Central memory CD8-positive, alpha-beta T cell (primary cell): ENCODE results near the gene METTL2B.
A peak's percentile ranks its signal among the peaks of the same experiment; 100 is the strongest.
"Not testable (repeated sequence)": the region's sequence is repeated elsewhere in the genome, so short reads cannot be mapped to it uniquely, and the experiment has no call there.

Experiments used
- ATAC-seq: fragments of 150-1000 bp; cut with Tn5 transposase; replicated peaks from 2 replicates; pipeline ENCODE4 v1.10.0; 2022; ENCODE audit warnings: mild to moderate bottlenecking, moderate FRiP score, moderate number of reproducible peaks; ENCODE audit not compliant: poor library complexity, severe bottlenecking; ENCODE audit errors: extremely low read depth
- DNase-seq, 2 donors: peaks; one replicate each; pipeline ENCODE4 v3.0.0; 2021; ENCODE audit warnings: low spot score in 2 of 2
- H3K27ac Mint-ChIP-seq: one replicate; pipeline ENCODE4 v1.8.0; 2022; ENCODE audit warnings: low read depth, mild to moderate bottlenecking, moderate library complexity, mixed read lengths
- H3K27me3 Mint-ChIP-seq: one replicate; pipeline ENCODE4 v1.8.0; 2022; ENCODE audit warnings: mixed read lengths
- H3K36me3 Mint-ChIP-seq: one replicate; pipeline ENCODE4 v1.8.0; 2022; ENCODE audit warnings: mild to moderate bottlenecking, moderate library complexity, mixed read lengths; ENCODE audit not compliant: insufficient read depth
- H3K4me1 Mint-ChIP-seq: one replicate; pipeline ENCODE4 v1.8.0; 2022; ENCODE audit warnings: mixed read lengths
- H3K4me3 Mint-ChIP-seq: one replicate; pipeline ENCODE4 v1.8.0; 2022; ENCODE audit warnings: mild to moderate bottlenecking, moderate library complexity, mixed read lengths
- H3K9me3 Mint-ChIP-seq: one replicate; pipeline ENCODE4 v1.8.0; 2022; ENCODE audit warnings: mixed read lengths

METTL2B gene

GRCh38 chr7:128459394-128459878 lies 17.1 kb upstream of the METTL2B start:
- H3K27ac Mint-ChIP-seq: no peak overlapping the region
- no peaks in the 10 kb centered on the region for H3K27me3 Mint-ChIP-seq
- no peaks in the 10 kb centered on the region for H3K9me3 Mint-ChIP-seq
- ATAC-seq (peak; percentile 58), DNase-seq (peak; percentile 38 to 58)
- peaks cover 9% of the 10 kb centered on the region for H3K36me3 Mint-ChIP-seq
- no peak overlapping the region for H3K4me3 Mint-ChIP-seq
- H3K4me1 Mint-ChIP-seq: peaks cover 30% of the 10 kb centered on the region

DNA sequence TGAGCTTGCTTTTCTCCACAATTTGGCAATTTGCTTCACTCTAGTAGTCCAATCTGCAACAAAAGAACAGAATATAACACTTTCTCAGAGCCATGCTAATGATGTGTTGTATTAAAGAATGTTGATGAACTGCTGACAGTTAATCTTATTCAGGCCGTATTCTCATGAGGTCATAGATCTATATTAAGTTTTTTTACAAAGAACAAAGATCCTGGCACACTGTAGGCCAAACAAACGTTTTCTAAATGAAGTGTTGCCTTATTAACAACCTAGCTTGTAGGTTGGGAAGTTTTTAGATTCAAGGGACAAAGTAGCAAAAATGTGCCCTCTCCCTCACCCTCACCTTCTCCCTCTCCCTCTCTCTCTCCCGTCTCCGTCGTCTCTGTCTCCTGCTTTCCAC lies 14.1 kb upstream of the METTL2B start:
- ATAC-seq (no peak), DNase-seq (no peak)
- Mint-ChIP-seq H3K4me1 (peaks cover 19% of the 10 kb centered on the region), H3K4me3 (no peak overlapping the region), H3K27me3 (no peaks in the 10 kb centered on the region), H3K9me3 (no peaks in the 10 kb centered on the region), H3K27ac (no peak overlapping the region), H3K36me3 (no peaks in the 10 kb centered on the region)

- H3K4me1 Mint-ChIP-seq: peaks cover 14% of the 10 kb centered on the region
- H3K4me3 Mint-ChIP-seq, H3K9me3 Mint-ChIP-seq, H3K36me3 Mint-ChIP-seq, H3K27ac Mint-ChIP-seq, DNase-seq, ATAC-seq, H3K27me3 Mint-ChIP-seq: not testable (repeated sequence)
Observed at GRCh38 chr7:128463345-128463744, 13.2 kb upstream of the METTL2B start.

- not testable (repeated sequence) for H3K27ac Mint-ChIP-seq, H3K9me3 Mint-ChIP-seq, H3K27me3 Mint-ChIP-seq, H3K4me3 Mint-ChIP-seq, H3K4me1 Mint-ChIP-seq, ATAC-seq, DNase-seq, H3K36me3 Mint-ChIP-seq
Observed at GRCh38 chr7:128463933-128464332, 12.6 kb upstream of the METTL2B start.

DNA sequence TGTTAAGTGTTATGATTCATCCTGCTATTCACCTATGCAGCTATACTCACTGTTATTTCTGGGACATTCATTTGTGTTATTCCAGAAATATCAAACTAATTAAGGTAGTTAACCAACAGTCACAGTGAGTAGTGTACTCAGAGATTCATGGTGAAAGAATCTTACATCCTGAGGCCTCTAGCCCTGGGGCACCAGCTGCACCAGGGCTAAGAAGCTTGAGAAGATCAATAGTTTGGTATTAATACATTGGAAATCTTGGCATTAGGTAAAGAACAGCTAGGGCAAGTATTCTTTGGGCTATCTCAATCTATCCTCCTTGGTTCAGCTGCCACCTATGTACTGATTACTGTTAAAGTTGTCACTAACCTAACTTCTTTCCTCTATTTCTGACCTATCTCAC lies 9.7 kb upstream of the METTL2B start:
- not testable (repeated sequence) for DNase-seq, H3K27me3 Mint-ChIP-seq, ATAC-seq, H3K27ac Mint-ChIP-seq, H3K4me1 Mint-ChIP-seq, H3K9me3 Mint-ChIP-seq, H3K36me3 Mint-ChIP-seq, H3K4me3 Mint-ChIP-seq

GRCh38 chr7:128477336-128477690 lies 765 bp downstream of the METTL2B start:
- H3K36me3 Mint-ChIP-seq, ATAC-seq, DNase-seq, H3K27me3 Mint-ChIP-seq, H3K9me3 Mint-ChIP-seq: not testable (repeated sequence)
- peak overlapping the region; percentile 95 for H3K27ac Mint-ChIP-seq
- H3K4me1 Mint-ChIP-seq: peaks cover 17% of the 10 kb centered on the region
- H3K4me3 Mint-ChIP-seq: peak overlapping the region; percentile 96

- not testable (repeated sequence) for H3K4me3 Mint-ChIP-seq, H3K9me3 Mint-ChIP-seq, DNase-seq, ATAC-seq, H3K27ac Mint-ChIP-seq, H3K27me3 Mint-ChIP-seq
- H3K4me1 Mint-ChIP-seq: peaks cover 17% of the 10 kb centered on the region
- peaks cover 15% of the 10 kb centered on the region for H3K36me3 Mint-ChIP-seq
Observed at GRCh38 chr7:128479082-128479481, 2.5 kb downstream of the METTL2B start.

GRCh38 chr7:128488134-128488533 lies 11.6 kb downstream of the METTL2B start:
- not testable (repeated sequence) for ATAC-seq, H3K27me3 Mint-ChIP-seq, H3K9me3 Mint-ChIP-seq, H3K4me1 Mint-ChIP-seq, H3K4me3 Mint-ChIP-seq, DNase-seq, H3K27ac Mint-ChIP-seq
- H3K36me3 Mint-ChIP-seq: peaks cover 18% of the 10 kb centered on the region

GRCh38 chr7:128497405-128497804 lies 20.9 kb downstream of the METTL2B start:
- Mint-ChIP-seq H3K36me3 (peaks cover 45% of the 10 kb centered on the region), H3K4me1 (no peaks in the 10 kb centered on the region), H3K9me3 (no peaks in the 10 kb centered on the region), H3K27ac (no peak overlapping the region), H3K4me3 (no peak overlapping the region), H3K27me3 (no peaks in the 10 kb centered on the region)
- no peak for ATAC-seq
- no peak for DNase-seq

- Mint-ChIP-seq H3K36me3 (peaks cover 27% of the 10 kb centered on the region), H3K4me1 (peaks cover 25% of the 10 kb centered on the region)
- not testable (repeated sequence) for DNase-seq, H3K4me3 Mint-ChIP-seq, ATAC-seq, H3K9me3 Mint-ChIP-seq, H3K27me3 Mint-ChIP-seq, H3K27ac Mint-ChIP-seq
Observed at GRCh38 chr7:128505416-128505815, 28.9 kb downstream of the METTL2B start.

GRCh38 chr7:128506819-128507218 lies 30.3 kb downstream of the METTL2B start:
- Mint-ChIP-seq H3K27ac (peak overlapping the region; percentile 74), H3K36me3 (peaks cover 21% of the 10 kb centered on the region), H3K4me1 (peaks cover 28% of the 10 kb centered on the region), H3K4me3 (peak overlapping the region; percentile 58)
- not testable (repeated sequence) for H3K9me3 Mint-ChIP-seq, H3K27me3 Mint-ChIP-seq
- peak; percentile 90 for ATAC-seq
- DNase-seq: peak in 1 of 2 donors; percentile 16

- Mint-ChIP-seq H3K4me3 (peak overlapping the region; percentile 58), H3K4me1 (peaks cover 29% of the 10 kb centered on the region), H3K36me3 (peaks cover 17% of the 10 kb centered on the region), H3K27ac (peak overlapping the region; percentile 92)
- peak; percentile 40 for ATAC-seq
- not testable (repeated sequence) for H3K27me3 Mint-ChIP-seq, H3K9me3 Mint-ChIP-seq, DNase-seq
Observed at GRCh38 chr7:128507321-128507993, 30.9 kb downstream of the METTL2B start.

DNA sequence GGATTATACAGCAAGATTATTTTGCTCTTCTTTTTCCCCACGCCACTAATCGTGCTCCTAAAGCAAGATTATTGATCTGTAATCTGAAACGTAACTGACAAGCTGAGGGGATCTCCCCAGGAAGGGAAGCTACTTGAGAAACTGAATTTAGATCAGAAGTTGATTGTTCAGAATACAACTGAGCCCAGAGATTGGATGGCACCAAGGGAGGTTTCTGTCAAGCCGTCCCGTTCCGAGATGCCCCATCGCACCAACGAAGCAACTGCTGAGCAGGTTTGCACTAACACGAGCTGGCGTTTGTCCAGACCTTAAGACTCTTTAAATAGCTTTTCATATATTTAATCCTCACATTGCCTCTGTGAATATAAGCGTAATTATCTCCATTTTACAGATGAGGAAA lies 35.1 kb downstream of the METTL2B start:
- H3K9me3 Mint-ChIP-seq, H3K27ac Mint-ChIP-seq, DNase-seq, H3K27me3 Mint-ChIP-seq, ATAC-seq, H3K36me3 Mint-ChIP-seq: not testable (repeated sequence)
- H3K4me3 Mint-ChIP-seq: peak overlapping the region; percentile 20
- peaks cover 22% of the 10 kb centered on the region for H3K4me1 Mint-ChIP-seq
